ENCODE measurements around the gene RCBTB1.

Gene RCBTB1

DNA sequence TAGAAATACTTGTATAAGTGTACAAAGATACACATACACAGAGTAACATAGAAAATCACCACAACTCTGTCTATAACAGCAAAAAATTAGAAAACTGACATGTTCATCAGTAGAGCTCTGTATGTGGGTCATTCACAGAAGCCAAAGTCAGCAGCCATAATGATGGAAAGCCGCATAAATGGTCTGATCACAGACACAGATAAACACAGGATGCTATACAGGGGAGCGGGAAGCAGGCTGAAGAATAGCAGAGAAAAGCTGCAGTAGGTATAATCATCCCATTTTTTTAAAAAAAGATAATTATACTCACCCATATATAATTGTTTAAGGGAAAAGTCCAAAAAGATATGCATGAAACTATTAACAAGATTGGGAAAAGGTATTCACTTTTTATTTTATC lies 31.5 kb downstream of the RCBTB1 start:
- no peak for DNase-seq

DNA sequence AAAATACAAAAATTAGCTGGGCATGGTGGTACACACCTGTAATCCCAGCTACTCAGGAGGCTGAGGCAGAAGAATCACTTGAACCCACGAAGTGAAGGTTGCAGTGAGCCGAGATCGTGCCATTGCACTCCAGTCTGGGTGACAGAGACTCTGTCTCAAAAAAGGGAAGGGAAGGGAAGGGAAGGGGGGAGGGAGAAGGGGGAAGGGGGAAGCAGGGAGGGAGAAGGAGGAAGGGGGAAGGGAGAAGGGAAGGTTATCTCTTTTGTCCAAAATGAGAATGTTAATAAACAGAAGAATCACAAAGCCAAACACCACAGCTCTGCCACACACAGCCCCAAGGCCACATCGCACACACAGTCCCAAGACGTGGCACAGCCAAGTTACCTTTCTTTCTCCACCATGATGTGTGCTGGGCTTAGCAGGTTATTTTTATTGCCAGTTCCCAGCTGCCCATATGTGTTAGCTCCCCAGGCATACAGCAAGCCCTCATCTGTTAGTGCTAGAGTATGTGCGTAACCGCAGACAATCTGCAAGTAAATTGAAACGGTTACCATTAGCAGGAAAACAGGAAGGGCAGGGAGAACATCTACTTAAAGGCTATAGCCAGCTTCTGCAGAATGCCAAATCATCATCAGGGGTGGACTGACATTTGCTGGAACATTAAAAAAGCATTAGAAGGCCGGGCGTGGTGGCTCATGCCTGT lies 34.3 kb downstream of the RCBTB1 start:
- DNase-seq = no peak

DNA sequence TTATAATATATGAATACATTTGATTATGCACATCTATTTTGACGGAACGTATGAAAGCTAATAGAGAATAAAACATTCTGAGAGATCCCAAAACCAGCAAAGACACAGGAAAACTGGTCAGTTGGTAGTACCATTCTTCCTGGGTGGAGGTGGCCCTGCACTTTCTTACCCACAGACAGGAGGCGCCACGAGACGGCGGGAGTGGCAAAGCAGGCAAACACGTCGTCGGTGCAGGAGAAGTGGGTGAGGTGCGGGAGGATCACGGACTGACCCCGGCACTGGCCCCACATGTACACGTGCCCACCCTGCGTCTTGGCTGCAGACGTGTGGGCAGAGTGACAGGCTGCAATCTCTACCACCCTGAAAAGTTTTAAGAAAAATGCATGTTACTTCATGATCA lies 36.1 kb downstream of the RCBTB1 start:
- DNase-seq = no peak

DNA sequence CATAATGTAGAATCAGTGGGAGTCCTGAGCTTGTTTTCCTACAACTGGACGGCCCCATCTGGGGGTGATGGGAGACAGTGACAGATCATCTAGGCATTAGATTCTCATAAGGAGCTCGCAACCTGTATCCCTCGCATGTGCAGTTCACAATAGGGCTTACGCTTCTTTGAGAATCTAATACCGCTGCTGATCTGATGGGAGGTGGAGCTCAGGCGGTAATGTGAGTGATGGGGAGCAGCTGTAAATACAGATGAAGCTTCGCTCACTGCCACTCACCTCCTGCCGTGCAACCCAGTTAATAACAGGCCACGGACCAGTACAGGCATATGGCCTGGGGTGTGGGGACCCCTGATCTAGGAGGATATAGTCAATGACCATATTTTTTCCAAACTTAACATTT lies 38.8 kb downstream of the RCBTB1 start:
- no peak for DNase-seq

DNA sequence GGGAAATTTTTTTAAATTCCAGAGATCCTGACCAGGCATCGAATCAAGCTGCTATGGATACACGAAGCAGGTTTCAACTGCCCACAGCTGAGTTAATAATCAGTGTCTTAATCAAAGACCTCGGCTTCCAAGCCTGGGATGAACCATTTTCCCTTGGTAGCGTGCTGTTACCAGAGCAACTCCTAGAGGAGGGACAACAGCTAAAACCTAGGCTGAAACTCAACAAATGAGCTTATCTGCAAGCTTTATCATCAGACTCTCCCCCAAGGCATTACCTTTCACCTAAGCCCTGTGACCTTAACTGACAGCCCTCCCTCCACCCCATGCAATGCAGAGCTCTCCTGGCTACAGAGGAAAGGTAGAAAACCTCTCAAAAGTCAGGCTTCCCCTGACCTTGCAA lies 39.7 kb downstream of the RCBTB1 start:
- no peak for DNase-seq

DNA sequence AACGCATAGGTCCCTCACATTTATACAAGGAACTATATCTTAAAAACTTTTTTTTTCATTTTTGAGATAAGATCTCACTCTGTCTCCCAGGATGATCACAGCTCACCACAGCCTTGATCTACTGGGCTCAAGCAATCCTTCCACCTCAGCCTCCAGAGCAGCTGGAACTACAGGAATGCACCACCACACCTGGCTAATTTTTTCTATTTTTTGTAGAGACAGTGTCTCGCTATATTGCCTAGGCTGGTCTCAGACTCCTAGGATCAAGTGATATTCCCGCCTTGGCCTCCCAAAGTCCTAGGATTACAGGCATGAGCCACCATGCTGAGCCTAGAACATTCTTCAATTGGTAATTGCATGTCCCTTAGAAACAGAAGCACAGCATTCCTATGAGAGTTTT lies 41.7 kb downstream of the RCBTB1 start:
- DNase-seq = no peak

DNA sequence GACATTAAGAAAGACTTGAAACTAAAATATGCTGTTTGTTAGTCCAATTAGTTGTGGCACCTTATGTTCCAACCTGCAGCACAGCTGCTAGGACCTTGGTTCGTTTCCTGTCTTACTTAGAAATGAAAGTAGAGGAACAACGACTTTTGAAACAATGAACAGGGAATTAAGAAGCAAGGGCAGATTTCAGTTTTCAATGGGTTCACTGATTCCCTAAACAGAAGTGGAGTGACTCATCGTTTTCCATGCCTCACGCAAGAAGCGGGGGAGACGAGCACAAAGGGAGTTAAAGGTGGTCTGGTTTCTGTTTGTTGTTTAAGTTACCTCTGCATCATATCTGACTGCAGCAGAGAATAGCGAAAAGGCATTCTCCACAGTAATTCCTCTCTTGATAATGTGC lies 44.8 kb downstream of the RCBTB1 start:
- DNase-seq = no peak

DNA sequence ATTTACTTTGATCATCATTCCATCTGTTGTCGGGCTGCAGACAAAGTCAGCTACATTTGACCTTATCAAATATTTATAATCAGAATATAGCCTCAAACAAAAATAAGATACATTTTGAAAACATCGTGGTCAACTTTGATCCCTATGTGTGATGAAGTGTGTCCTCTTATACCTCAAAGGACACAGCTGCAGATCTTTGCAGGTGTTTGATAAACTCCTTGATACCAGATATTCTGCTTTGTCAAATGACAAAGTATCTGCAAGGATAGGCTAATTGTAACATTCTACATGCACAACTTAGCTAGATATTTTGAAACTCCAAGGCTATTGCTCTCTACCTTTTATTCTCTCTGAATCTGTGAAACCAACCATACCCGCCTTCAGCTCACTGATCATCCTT lies 45.6 kb downstream of the RCBTB1 start:
- no peak for DNase-seq

DNA sequence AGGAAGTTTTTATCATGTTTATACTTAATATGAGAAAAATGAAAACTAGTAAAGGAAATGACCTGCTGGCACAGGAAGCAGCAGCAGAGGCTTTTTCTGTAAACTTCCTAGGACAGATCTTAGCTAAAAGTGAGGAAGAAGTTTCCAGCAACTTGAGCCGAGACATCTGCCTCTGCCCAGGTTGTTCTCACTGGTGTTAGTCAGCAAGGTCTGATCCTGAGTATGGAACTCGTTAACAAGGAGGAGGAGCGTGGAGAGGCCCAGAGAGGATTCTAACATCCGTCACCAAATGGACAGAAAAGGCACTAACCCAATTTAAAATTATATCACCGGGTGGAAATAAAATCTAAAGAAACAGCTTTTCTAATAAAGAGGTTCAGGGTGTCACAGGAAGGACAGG lies 46.0 kb downstream of the RCBTB1 start:
- no peak for DNase-seq

DNA sequence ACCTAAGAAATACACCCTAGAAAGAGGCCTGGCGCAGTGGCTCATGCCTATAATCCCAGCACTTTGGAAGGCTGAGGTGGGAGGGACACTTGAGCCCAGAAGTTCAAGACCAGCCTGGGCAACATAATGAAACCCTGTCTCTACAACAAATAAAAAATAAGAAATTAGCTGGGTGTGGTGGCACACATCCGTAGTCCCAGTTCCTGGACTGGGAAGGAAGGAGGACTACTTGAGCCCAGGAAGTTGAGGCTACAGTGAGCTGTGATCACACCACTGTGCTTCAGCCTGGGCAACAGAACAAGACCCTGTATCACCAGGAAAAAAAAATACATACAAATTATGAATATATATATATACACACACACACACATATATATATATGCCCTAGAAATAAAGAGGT lies 47.0 kb downstream of the RCBTB1 start:
- DNase-seq = no peak

DNA sequence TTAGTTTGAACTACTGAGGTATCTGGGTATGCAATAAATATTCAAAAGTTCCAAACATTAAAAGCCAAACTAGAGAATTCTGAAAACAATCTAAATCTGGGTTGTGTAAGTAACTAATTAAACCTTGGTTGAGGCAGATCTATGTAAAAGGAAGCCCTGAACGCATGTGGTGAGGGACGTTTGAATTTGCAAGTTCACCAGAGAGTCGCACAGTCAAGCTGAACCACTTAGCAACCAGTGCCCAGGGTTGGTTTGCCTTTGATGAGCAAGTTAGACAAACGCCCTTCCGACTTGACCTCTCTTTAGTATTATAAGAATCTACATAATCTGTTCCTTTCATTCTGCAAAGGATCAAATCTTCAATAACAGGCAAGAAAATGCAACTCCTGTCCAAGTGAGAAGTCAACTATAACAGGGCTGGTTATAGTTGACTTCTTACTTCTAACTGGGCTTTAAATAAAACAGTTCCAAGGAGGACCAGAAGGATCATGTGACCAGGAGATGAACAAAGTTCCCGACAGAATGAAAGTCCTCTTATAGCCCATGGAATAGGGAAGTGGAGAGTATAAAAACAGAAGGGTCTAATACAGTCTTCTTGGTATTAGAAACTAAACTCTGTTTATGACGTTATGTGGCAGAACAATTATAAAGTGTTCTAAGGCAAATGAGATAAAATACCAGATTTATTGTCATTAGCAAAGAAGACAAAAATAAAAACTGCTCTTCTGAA lies 49.0 kb downstream of the RCBTB1 start:
- no peak for DNase-seq

DNA sequence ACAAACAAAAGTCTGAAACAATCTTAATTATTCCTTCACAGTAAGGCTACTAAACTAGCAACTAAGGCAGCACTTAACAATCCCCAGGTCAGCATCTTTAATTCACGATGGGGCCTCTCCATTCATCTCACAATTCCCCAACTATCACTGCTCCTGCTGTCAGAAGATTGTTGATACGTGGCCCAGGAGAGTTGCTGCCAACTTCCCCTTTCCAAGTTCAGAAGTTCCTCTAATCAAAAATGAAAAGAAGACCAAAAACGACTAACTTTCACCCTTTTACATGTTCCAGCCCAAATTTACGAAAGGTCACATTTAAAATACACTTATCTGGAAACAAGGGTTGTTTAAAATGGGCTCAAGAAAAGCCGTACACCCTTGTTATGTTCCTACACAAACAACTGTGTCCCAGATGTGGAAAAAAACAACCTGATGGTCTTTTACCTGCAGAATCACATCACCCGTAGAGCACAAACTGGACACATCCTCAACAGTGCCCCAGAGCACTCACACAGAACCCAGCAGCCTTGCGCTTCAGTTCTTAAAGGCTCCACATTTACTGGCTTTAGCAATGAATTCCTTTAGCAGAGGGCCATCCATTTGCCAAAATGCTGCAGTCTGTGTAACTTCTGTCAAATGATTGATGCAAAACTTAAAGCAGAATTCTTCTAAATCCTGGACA lies 51.6 kb downstream of the RCBTB1 start:
- DNase-seq = no peak

DNA sequence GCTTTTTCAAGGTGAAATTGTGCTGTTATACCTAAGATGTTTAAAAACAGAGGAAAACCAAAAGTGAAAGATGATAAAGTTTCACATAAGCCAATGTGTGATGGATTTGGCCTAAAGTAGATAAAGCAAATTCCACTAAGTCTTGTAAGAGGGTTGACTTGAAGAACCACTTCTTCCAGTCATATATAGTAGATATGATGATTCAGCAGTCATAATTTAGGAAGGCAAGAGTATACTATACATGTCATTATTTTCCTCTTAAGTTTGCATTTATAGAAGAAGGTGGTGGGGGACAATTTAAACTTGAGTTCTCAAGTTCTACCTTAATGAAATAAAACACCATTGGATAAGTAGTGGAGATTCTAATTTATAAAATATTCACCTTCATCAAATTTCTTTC lies 52.3 kb downstream of the RCBTB1 start:
- no peak for DNase-seq

DNA sequence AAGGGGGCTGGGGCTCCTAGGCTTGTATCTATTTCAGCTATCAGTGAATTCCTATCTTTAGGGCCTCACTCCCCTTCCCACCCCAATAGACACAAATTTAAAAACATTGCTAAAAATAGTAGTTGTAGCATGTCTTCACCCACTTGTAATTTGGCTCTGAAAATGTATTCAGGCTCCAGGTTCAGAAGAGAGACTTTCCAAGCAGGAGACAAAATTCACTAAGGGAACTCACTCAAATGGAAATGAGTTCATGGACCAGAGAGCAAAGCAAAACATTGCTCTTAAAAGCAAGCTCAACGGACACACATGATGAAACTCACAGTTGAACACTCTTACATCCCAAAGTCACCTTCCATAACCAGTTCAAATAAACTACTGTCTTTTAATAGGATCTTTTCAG lies 52.8 kb downstream of the RCBTB1 start:
- DNase-seq = no peak

DNA sequence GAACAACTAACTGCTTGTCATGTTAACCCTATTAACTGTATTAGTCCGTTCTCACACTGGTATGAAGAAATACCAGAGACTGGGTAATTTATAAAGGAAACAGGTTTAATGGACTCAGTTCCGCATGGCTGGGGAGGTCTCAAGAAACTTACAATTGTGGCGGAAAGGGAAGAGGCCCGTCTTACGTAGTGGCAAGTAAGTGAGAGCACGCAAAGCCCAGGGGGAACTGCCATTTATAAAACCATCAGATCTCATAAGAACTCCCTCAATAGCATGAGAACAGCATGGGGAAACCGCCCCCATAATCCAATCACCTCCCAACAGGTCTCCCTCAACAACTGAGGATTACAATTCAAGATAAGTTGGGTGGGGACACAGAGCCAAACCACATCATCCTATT lies 54.9 kb downstream of the RCBTB1 start:
- no peak for DNase-seq

DNA sequence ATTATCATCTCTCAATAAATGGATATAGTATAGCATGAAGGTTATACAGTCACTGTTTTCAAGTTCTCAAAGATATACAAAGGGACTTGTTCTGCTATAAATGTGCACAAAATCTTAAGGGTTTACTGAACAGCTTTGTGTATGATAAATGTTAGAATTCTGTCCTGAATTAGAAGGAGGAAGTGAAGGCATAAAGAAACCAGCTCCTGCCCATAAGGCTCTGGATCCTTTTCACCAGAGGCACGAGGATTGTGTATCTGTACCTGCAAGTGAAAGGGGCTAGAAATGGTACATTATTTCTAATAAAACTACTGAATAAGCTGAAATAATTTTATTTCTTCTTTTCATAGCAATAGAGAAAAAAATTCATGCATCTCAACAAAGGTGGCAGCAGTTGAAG lies 57.2 kb downstream of the RCBTB1 start:
- DNase-seq = no peak

DNA sequence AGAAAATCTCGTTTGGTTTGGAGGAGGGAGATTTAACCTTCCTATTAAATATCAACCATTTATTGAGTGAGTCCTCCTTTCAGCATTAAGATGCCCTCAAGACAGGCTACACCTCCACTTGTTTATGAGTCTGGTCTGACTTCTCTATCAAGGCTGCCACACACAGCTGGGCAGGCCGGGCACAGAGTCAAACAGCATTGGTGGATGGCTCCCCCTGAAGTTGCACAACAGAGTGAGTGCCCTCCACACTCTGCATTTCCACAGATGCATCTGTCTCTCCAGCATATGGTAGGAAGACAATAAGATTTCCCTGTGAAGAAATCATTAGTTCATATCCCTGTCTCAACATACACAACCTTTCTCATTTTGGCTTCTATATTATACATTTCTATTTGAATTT lies 58.2 kb downstream of the RCBTB1 start:
- DNase-seq = no peak

DNA sequence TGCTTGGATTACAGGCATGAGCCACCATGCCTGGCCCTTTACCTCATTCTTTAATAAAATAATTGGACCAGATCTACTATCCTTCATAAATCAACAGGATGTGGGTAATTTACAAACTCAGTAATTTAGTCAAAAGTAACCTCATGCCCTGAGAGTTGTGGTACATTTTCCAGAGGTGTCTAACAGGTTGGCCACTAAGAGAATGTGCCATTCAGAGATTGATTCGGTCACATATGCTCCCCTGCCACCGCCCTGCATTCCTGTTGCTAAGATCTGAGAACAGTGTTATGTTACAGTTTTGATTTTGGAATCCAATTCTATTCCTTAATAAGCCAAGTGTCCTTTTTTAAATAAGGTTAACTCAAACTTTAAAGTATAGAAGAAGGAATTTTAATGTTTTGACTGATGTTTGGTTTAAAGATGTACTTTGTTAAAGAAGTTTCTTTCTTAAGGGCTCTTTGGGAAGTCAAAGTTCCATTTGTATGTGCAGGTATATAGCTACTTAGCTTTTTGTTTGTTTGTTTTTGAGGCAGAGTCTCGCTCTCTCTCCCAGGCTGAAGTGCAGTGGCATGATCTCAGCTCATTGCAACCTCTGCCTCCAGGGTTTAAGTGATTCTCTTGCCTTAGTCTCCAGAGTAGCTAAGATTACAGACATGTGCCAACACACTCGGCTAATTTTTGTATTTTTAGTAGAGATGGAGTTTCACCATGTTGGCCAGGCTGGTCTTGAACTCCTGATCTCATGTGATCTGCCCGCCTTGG lies 60.4 kb downstream of the RCBTB1 start:
- no peak for DNase-seq

DNA sequence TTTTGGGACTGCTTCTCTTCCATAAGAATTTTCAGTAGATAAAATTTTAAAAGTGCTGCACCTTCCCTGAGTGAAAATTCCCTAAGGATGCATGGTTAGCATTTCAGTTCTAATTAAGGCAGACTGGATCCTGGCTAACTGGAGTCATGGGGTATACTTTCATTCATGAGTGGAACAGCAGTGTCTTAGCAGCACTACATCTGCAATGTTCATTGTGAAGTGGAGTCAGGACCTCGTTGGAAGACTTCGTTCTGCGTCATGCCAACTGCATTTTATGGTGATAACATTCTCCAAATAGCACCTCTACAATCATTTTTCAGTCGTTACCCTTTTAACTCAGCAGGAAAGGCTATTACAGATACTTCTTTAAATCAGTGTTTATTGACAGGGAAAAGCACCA lies 64.1 kb downstream of the RCBTB1 start:
- DNase-seq = no peak

DNA sequence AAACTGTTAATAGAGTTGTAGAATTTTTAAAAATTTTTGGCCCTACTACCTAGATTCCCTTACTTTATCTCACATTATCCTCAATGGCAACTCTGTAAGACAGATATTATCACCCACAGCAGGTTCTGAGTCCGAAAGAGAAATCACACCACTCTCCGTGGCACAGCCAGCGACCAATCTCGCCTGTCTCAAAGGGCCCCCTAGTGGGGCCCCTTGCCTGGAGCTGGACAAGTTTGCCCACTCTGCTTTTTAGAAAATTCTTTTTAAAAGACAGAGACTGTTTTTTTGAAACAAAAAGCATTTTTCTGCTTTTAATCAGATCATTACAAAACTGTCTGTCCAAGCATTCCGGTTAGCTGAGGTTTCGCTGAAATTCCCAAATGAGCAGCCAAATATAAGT lies 67.9 kb downstream of the RCBTB1 start:
- no peak for DNase-seq

DNA sequence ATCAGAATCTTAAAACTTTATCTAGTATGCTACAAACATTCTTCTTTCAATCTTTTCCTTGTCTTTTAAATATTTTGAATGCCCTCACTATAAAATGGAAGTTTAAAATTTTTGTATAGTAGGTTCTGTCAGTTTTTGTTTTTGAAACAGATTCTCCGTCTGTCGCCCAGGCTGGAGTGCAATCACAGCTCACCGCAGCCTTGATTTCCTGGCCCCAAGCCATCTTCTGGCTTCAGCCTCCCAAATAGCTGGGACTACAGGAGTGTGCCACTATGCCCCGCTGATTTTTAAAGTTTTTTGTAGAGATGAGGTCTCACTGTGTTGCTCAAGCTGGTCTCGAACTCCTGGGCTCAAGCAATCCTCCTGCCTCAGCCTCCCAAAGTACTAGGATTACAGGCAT lies 68.9 kb downstream of the RCBTB1 start:
- DNase-seq = peak; percentile 42

DNA sequence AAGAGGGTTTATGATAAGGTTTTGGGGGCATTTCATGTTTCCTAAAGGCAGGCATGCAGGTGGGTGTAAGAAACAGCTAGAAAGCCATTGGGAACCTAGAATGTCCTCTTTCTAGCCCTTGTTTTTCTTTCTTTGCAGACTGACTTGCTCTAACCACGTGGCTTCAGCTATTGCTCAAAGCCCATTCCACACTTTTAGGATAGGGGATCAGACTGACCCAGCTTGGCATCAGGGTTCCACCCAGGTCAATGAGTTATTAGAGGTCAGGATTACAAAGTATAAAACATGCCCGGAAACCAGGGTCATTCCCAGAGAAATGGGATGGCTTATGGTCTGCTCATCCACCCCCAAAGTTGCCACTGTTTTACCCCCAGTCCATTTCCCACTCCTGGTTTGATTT lies 72.8 kb downstream of the RCBTB1 start:
- DNase-seq = no peak

DNA sequence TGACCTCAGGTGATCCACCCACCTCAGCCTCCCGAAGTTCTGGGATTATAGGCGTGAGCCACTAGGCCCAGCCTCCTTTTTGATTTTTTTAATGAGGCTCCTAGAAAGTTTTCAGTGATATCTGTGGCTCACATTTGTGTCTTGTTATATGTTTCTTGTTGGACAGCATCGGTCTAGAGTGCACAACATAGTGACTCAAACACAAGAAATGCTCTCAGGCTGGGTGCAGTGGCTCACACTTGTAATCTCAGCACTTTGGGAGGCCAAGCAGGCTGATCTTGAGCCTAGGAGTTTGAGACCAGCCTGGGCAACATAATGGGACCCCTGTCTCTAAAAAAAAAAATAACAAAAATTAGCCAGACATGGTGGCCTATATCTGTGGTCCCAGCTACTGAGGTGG lies 81.4 kb downstream of the RCBTB1 start:
- DNase-seq = no peak

DNA sequence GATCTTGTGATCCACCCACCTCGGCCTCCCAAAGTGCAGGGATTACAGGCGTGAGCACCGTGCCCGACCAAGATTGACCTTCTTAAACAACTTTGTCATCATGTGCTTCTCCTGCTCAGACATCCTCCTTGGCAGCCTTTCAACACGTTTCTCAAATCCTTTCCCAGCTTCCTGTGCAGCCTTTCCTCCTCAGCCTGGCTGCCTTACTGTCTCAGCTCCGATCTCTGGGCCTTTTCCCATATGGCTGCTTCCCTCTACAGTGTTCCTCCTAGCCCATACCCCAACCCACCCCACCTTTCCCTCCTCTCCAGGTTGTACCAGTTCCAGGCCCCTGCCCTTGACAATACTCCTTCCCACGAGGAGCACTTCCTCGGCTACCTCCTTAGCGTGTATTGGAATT lies 82.4 kb downstream of the RCBTB1 start:
- no peak for DNase-seq
